KOPT-K1 (cell line): ENCODE data around the gene KAT8.

Experiments
- H3K27ac ChIP-seq: fragments of 200-600 bp; sonication (generic); 2 replicates; pipeline ENCODE4 v1.5.1; 2016; ENCODE audit warnings: antibody characterized with exemption, mild to moderate bottlenecking, low read depth, low read length; ENCODE audit not compliant: poor library complexity, severe bottlenecking
- H3K36me3 ChIP-seq: fragments of 200-600 bp; sonication (generic); 2 replicates; pipeline ENCODE4 v1.5.1; 2017; ENCODE audit warnings: antibody characterized with exemption, mild to moderate bottlenecking, low read length, moderate library complexity; ENCODE audit not compliant: insufficient read depth
- H3K9me3 ChIP-seq: fragments of 200-600 bp; sonication (generic); 2 replicates; pipeline ENCODE4 v1.5.1; 2017; ENCODE audit warnings: antibody characterized with exemption, low read length, mild to moderate bottlenecking; ENCODE audit not compliant: insufficient read depth, poor library complexity, severe bottlenecking

The KAT8 gene

DNA sequence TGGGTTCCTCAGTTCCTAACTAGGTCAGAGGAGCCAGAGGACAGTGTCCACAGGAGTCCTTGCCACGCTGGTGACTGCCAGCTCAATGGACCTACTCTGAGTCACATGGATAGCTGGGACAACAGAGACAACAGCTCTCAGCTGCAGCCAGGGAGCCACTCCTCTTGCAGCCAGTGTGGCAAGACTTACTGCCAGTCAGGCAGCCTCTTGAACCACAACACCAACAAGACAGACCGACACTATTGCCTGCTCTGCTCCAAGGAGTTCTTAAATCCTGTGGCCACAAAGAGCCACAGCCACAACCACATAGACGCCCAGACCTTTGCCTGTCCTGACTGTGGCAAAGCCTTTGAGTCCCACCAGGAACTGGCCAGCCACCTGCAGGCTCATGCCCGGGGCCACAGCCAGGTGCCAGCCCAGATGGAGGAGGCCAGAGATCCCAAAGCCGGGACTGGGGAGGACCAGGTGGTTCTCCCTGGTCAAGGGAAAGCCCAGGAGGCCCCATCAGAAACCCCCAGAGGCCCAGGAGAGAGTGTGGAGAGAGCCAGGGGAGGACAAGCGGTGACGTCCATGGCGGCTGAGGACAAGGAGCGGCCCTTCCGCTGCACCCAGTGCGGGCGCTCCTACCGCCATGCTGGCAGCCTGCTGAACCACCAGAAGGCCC is 36.6 kb upstream of the KAT8 start:
- H3K36me3 ChIP-seq: peaks cover 98% of the 10 kb centered on the region
- no peaks in the 10 kb centered on the region for H3K9me3 ChIP-seq
- H3K27ac ChIP-seq: no peak overlapping the region

DNA sequence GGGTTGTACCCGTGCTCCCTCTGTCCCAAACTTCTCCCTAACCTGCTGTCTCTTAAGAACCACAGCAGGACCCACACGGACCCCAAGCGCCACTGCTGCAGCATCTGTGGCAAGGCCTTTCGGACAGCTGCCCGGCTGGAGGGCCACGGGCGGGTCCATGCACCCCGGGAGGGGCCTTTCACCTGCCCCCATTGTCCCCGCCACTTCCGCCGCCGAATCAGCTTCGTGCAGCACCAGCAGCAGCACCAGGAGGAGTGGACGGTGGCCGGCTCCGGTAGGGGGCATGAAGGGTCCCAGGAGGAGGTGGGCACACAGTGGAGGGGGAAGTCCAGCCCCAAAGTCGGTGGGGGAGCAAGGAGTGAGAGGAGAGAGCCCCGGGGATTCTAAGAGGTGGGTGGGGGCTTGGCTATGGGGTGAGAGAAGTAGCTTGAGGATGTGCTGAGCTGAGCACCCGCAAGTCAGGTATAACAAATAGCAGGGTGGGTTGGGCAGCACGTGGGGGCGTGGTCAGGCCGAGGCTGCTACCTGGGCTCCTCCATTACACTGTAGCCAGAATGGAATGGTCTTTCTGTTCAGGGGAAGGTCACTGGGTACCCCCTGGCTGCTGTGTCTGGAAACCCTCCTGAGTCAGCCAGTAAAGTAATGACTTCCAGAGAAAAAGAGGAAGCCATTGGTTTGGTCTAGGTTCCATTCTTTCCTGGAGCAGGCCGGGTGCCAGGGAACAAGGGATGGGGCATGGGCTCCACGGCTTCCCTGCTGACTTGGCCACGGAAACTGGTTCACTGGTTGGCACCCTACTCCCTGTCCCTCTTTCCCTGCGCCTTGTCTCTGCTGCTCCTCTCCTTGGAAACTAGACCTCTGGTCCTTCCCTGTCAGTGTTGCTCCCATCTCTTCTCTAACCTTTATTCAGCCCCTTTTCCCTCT is 35.8 kb upstream of the KAT8 start:
- Histone ChIP-seq H3K27ac (no peak overlapping the region), H3K9me3 (no peaks in the 10 kb centered on the region), H3K36me3 (peaks cover 98% of the 10 kb centered on the region)

GRCh38 chr16:31082368-31083045 is 35.0 kb upstream of the KAT8 start:
- Histone ChIP-seq H3K9me3 (no peaks in the 10 kb centered on the region), H3K27ac (no peak overlapping the region), H3K36me3 (peaks cover 98% of the 10 kb centered on the region)

DNA sequence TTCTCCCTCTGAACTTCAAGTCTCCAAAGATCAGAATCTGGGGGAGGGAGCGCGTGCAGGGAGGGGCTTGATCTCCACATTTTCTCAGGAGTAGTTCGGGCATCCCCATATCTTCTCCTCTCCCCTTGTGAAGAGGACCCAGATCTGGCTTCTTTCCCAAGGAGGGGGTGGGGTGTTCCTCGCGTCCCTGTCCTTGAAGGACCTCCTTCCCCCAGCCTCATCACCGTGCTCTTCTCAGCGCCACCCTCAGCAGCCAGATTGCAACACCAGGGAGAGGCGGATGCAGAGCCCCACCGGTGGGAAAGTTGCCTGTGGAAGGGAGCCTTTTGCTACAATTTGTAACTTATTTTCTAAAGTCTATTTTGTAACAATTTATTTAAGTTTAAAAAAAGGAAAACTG is 34.4 kb upstream of the KAT8 start:
- Histone ChIP-seq H3K36me3 (peaks cover 98% of the 10 kb centered on the region), H3K27ac (no peak overlapping the region), H3K9me3 (no peaks in the 10 kb centered on the region)

DNA sequence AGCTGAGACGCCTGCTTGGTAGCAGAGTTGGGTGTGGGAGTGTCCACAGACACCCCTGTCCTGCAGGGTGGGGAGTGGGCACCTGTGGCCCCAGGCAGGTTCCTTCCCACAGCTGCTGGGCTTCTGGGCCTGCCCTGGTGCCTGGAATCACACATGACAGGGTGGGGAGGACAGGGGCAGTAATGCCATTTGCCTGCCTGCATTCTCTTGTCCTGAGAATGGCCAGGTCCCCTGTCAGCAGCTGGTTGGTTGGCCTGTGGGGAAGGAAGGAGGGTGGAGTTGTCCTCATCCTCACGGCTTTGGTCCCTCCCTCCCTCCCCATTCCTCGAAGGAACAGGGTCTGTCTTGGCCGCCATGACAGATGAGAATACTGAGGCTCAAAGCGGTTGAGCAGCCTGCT is 33.9 kb upstream of the KAT8 start:
- peaks cover 98% of the 10 kb centered on the region for H3K36me3 ChIP-seq
- H3K27ac ChIP-seq: no peak overlapping the region

GRCh38 chr16:31083981-31084380 is 33.5 kb upstream of the KAT8 start:
- H3K36me3 ChIP-seq: peaks cover 98% of the 10 kb centered on the region
- no peaks in the 10 kb centered on the region for H3K9me3 ChIP-seq
- H3K27ac ChIP-seq: no peak overlapping the region

More for the DNA sequence above, 33.9 kb upstream of the KAT8 start:
- no peaks in the 10 kb centered on the region for H3K9me3 ChIP-seq

GRCh38 chr16:31084584-31085302 is 32.7 kb upstream of the KAT8 start:
- Histone ChIP-seq H3K36me3 (peaks cover 95% of the 10 kb centered on the region), H3K27ac (no peak overlapping the region), H3K9me3 (no peaks in the 10 kb centered on the region)

DNA sequence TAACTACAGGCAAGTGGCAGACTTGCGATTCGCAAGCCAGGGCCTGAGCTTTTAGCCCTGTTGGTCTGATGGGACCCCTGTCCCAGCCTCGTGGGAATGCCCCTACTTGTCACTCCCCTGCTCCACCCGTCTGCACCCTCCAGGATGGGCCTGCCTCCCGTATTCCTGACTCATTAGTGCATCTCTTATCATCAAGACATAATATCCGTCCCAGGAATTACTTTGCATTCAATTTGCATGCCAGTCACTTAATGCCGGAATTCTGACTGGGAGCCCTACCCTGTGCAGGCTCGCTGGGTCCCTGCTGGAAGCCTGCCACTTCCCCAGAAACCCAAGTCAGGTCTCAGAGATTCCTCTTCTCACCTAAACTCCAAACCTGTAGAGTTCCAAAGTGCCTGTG is 32.1 kb upstream of the KAT8 start:
- no peaks in the 10 kb centered on the region for H3K9me3 ChIP-seq
- H3K27ac ChIP-seq: no peak overlapping the region
- peaks cover 95% of the 10 kb centered on the region for H3K36me3 ChIP-seq

- Histone ChIP-seq H3K27ac (no peak overlapping the region), H3K36me3 (peaks cover 95% of the 10 kb centered on the region), H3K9me3 (no peaks in the 10 kb centered on the region)
Measured at GRCh38 chr16:31085873-31086628, 31.4 kb upstream of the KAT8 start.

DNA sequence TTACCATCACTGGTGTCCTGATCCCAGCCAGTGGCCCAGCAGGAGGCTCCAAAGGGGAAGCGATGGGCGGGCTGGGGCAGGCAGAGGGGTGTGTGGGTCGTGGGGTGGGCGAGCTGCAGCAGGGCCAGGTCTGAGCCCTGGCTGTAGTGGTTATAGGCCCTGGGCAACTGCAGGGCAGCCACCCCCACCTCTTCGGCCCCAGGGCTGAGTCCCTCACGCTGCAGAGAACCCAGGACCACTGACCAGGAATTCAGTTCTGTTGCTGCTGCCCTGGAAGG is 30.9 kb upstream of the KAT8 start:
- Histone ChIP-seq H3K9me3 (no peaks in the 10 kb centered on the region), H3K36me3 (peaks cover 95% of the 10 kb centered on the region), H3K27ac (no peak overlapping the region)

- Histone ChIP-seq H3K27ac (no peak overlapping the region), H3K9me3 (no peaks in the 10 kb centered on the region), H3K36me3 (peaks cover 89% of the 10 kb centered on the region)
Measured at GRCh38 chr16:31087481-31087880, 30.0 kb upstream of the KAT8 start.

DNA sequence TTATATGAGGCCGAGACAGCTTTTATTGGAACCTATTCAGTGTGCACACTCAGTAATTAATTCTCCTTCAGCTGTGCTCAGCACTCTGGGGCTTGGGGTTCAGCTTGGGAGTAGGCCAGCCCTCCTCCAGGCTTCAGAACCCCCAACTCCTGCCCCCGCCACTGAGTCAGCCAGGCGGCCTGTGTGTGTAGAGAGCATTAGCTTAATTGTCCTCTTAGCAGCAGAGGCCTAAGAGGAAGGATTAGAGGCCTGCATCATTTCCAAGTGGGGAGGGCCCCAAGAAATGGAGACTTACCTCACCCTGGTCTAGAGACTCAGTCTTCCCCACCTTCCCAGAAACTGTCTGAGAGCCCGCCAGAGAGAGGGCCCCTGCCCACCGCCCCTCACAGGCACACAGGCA is 29.5 kb upstream of the KAT8 start:
- H3K36me3 ChIP-seq: peaks cover 84% of the 10 kb centered on the region
- no peaks in the 10 kb centered on the region for H3K9me3 ChIP-seq
- H3K27ac ChIP-seq: no peak overlapping the region

GRCh38 chr16:31088459-31089183 is 28.8 kb upstream of the KAT8 start, which contains the start of gene PRSS53:
TSS of gene PRSS53 (minus strand) at chr16:31088943. CDS start at chr16:31088809, 134 bp downstream.
- Histone ChIP-seq H3K9me3 (no peaks in the 10 kb centered on the region), H3K36me3 (peaks cover 78% of the 10 kb centered on the region), H3K27ac (no peak within 1 kb of the TSS)

GRCh38 chr16:31089199-31089598 is 28.3 kb upstream of the KAT8 start:
- Histone ChIP-seq H3K36me3 (peaks cover 74% of the 10 kb centered on the region), H3K27ac (no peak overlapping the region), H3K9me3 (no peaks in the 10 kb centered on the region)
